IPS-18c (cell line): ENCODE data around the gene PHLPP1.

Source experiments
- H3K4me3 ChIP-seq: 2 replicates; pipeline ENCODE4 v1.7.0; 2013; ENCODE audit warnings: low read depth, mild to moderate bottlenecking, low read length, moderate library complexity; ENCODE audit not compliant: insufficient read depth
- H3K9me3 ChIP-seq: one replicate; pipeline ENCODE4 v1.6.1; 2013; ENCODE audit warnings: mild to moderate bottlenecking, low read length, moderate library complexity; ENCODE audit not compliant: control insufficient read depth, insufficient read depth

Gene PHLPP1

GRCh38 chr18:62979900-62980299 lies 264.6 kb downstream of the PHLPP1 start:
- peaks cover 2% of the 10 kb centered on the region for H3K9me3 ChIP-seq
- H3K4me3 ChIP-seq = no peak overlapping the region

GRCh38 chr18:62981566-62981965 lies 266.2 kb downstream of the PHLPP1 start:
- Histone ChIP-seq H3K4me3 (no peak overlapping the region), H3K9me3 (peaks cover 4% of the 10 kb centered on the region)

GRCh38 chr18:62982600-62983251 lies 267.4 kb downstream of the PHLPP1 start:
- H3K4me3 ChIP-seq = no peak overlapping the region
- H3K9me3 ChIP-seq = peaks cover 4% of the 10 kb centered on the region

DNA sequence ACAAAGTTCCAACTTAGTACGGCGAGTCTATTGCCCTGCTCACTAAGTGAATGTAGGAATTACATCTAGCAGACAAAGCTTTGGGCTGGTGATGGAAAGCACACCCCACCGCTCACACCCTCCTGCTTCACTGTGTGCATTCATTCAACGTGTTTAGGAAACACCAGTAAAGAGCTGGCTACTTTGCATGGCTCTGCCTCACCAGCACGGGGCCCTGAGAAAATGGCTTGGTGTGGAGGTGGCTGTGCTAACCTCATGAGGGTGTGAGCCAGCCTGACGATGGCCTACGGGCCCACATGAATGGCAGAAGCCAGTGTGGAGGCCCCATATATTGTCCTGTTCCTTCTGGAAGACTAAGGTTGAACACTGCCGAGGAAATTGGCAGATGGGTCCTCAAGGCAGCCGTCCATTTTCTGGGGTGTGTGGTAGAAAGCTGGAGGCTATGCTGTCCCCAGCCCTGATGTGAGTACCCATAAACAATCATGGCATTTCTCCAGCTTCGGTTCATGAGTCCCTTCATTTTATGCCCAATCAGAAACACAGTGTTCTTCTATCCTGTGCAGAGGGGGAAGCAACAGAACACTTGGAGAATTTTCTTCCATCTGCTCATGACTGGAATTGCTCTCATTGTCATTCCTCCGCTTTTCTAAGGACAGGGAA lies 269.4 kb downstream of the PHLPP1 start:
- Histone ChIP-seq H3K9me3 (peaks cover 4% of the 10 kb centered on the region), H3K4me3 (no peak overlapping the region)

GRCh38 chr18:62986490-62986889 lies 271.1 kb downstream of the PHLPP1 start:
- Histone ChIP-seq H3K4me3 (no peak overlapping the region), H3K9me3 (peaks cover 4% of the 10 kb centered on the region)

DNA sequence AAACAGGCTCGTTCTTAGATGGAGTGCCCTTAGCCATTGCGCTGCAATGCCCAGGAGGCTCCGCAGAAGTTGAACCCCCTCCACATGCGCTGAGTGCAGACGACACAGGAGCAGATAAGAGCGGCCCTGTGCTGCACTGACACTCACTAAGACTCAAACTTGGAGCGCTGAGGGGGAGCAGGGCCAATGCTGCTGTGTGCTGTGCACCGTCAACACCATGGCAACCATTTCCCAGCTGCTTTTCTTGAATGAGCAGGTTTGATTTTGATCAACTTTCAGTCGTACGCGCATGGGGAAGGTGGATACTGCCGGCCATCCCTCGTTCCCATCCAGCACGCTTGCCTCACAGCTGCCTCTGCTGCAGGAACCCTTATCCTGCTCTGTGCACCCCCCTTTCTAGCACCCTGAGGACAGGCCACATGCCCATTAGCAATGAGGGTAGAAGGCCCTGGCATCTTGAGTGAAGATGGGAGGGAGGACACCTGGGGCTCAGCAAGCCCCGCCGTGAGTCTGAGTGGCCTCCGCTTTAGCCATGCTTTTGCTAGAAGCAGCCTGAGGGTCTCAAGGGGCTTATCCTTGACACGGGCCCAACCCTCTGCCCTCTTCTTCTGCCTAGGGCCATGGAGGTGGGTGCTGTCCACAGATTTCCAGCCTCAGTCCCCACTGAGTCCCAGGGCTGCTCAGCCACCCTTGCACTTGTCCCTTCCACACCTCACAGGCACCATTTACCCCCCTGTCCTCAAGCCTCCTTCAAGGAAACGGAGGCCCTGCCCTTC lies 271.9 kb downstream of the PHLPP1 start:
- H3K9me3 ChIP-seq = peaks cover 4% of the 10 kb centered on the region
- H3K4me3 ChIP-seq = no peak overlapping the region

- Histone ChIP-seq H3K9me3 (peaks cover 4% of the 10 kb centered on the region), H3K4me3 (no peak overlapping the region)
These were observed 272.5 kb downstream of the PHLPP1 start for GRCh38 chr18:62987859-62988258.

- Histone ChIP-seq H3K4me3 (no peak overlapping the region), H3K9me3 (peaks cover 4% of the 10 kb centered on the region)
These were observed 273.1 kb downstream of the PHLPP1 start for GRCh38 chr18:62988471-62988870.

DNA sequence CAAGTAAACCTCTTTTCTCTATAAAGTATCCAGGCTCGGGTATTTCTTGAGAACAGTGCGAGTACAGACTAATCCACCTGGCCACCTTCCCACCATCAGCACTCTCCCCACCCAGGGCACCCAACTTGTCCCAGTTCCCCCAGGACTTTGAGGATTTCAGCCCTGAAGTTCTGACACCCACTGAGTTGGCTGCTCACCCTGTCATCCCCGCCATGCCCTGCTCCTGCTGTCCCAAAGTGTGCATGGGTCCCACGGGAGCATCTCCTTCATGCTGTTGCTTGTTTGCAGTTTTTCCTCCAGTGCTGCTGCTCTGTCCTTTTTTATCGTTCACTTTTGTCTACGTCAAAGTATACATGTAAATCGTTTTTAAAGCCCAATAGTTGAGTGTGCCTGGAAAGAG lies 273.9 kb downstream of the PHLPP1 start:
- H3K9me3 ChIP-seq = peaks cover 4% of the 10 kb centered on the region

GRCh38 chr18:62990653-62991052 lies 275.3 kb downstream of the PHLPP1 start:
- H3K4me3 ChIP-seq = no peak overlapping the region
- H3K9me3 ChIP-seq = no peaks in the 10 kb centered on the region

More for the DNA sequence above, 273.9 kb downstream of the PHLPP1 start:
- H3K4me3 ChIP-seq = no peak overlapping the region

- Histone ChIP-seq H3K4me3 (no peak overlapping the region), H3K9me3 (no peaks in the 10 kb centered on the region)
These were observed 276.0 kb downstream of the PHLPP1 start for GRCh38 chr18:62991389-62991788.

GRCh38 chr18:62991959-62992358 lies 276.6 kb downstream of the PHLPP1 start:
- Histone ChIP-seq H3K4me3 (no peak overlapping the region), H3K9me3 (no peaks in the 10 kb centered on the region)

- Histone ChIP-seq H3K4me3 (no peak overlapping the region), H3K9me3 (no peaks in the 10 kb centered on the region)
These were observed 277.6 kb downstream of the PHLPP1 start for GRCh38 chr18:62992877-62993365.

- H3K9me3 ChIP-seq = no peaks in the 10 kb centered on the region
- no peak overlapping the region for H3K4me3 ChIP-seq
These were observed 281.2 kb downstream of the PHLPP1 start for GRCh38 chr18:62996566-62996965.

DNA sequence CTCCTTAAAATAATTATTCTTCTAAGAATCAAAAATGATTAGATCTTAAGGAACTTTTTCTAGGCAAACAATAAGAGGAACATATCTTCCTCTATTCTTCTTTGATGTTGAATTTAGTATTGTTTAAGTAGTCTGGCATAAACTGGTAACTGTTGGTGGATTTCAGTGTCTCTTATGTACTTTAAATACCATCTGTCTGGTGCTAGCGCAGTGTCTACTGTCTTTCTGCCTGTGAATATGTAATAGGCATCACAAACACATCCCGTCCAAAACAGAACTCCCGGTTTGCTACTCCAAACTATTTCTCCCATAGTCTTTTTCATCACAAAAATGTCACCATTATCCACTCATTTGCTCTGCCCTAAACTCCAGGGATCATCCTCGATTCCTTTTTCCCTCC lies 281.7 kb downstream of the PHLPP1 start:
- Histone ChIP-seq H3K4me3 (no peak overlapping the region), H3K9me3 (no peaks in the 10 kb centered on the region)

DNA sequence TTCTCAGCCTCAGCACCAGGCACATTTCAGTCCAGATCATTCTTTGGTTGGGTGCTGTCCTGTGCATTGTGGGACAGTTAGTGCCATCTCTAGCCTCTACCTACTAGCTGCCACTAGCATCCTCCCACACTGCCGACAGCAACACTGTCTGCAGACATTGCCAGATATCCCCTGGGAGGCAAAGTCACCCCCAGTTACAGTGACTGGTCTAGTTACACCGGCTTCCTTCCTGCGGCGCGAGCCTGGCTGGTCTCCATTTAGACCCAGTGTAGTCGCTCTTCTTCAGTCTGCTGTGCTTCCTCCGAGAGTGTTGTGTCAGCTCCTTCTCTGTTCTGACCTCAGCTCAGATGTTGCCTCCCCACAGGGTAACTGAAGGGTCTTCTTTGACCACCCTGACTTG lies 283.1 kb downstream of the PHLPP1 start:
- H3K4me3 ChIP-seq = no peak overlapping the region
- no peaks in the 10 kb centered on the region for H3K9me3 ChIP-seq

- Histone ChIP-seq H3K4me3 (no peak overlapping the region), H3K9me3 (no peaks in the 10 kb centered on the region)
These were observed 284.1 kb downstream of the PHLPP1 start for GRCh38 chr18:62999392-62999791.

DNA sequence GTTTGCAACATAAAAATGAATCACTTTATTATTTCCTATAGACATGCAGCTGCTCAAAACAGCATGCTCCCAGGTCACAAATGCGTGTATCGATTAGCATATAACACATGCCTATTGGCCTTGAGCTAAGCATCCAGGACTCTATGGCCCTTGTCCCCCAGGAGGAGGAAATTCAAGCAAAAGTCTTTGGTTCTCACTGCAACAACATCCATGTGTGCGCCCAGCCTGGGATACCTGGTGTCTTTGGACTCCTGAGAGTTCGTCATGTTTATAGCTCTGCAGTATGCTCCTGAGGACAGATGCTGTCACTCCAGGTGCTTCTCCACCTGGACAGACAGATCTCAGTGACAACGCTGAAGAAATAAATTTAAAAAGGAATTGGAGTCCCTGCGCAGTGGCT lies 284.6 kb downstream of the PHLPP1 start:
- Histone ChIP-seq H3K9me3 (no peaks in the 10 kb centered on the region), H3K4me3 (no peak overlapping the region)
